ENCODE results near the gene DYNC2H1. TPM values are rescaled to one million over a fixed set of nuclear protein-coding genes. Genes with fewer than 3 reads are reported as not detected.

The DYNC2H1 gene, protein sequence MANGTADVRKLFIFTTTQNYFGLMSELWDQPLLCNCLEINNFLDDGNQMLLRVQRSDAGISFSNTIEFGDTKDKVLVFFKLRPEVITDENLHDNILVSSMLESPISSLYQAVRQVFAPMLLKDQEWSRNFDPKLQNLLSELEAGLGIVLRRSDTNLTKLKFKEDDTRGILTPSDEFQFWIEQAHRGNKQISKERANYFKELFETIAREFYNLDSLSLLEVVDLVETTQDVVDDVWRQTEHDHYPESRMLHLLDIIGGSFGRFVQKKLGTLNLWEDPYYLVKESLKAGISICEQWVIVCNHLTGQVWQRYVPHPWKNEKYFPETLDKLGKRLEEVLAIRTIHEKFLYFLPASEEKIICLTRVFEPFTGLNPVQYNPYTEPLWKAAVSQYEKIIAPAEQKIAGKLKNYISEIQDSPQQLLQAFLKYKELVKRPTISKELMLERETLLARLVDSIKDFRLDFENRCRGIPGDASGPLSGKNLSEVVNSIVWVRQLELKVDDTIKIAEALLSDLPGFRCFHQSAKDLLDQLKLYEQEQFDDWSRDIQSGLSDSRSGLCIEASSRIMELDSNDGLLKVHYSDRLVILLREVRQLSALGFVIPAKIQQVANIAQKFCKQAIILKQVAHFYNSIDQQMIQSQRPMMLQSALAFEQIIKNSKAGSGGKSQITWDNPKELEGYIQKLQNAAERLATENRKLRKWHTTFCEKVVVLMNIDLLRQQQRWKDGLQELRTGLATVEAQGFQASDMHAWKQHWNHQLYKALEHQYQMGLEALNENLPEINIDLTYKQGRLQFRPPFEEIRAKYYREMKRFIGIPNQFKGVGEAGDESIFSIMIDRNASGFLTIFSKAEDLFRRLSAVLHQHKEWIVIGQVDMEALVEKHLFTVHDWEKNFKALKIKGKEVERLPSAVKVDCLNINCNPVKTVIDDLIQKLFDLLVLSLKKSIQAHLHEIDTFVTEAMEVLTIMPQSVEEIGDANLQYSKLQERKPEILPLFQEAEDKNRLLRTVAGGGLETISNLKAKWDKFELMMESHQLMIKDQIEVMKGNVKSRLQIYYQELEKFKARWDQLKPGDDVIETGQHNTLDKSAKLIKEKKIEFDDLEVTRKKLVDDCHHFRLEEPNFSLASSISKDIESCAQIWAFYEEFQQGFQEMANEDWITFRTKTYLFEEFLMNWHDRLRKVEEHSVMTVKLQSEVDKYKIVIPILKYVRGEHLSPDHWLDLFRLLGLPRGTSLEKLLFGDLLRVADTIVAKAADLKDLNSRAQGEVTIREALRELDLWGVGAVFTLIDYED (N-terminal part only)
- 3.7 TPM for polyA plus RNA-seq (2013)

DNA sequence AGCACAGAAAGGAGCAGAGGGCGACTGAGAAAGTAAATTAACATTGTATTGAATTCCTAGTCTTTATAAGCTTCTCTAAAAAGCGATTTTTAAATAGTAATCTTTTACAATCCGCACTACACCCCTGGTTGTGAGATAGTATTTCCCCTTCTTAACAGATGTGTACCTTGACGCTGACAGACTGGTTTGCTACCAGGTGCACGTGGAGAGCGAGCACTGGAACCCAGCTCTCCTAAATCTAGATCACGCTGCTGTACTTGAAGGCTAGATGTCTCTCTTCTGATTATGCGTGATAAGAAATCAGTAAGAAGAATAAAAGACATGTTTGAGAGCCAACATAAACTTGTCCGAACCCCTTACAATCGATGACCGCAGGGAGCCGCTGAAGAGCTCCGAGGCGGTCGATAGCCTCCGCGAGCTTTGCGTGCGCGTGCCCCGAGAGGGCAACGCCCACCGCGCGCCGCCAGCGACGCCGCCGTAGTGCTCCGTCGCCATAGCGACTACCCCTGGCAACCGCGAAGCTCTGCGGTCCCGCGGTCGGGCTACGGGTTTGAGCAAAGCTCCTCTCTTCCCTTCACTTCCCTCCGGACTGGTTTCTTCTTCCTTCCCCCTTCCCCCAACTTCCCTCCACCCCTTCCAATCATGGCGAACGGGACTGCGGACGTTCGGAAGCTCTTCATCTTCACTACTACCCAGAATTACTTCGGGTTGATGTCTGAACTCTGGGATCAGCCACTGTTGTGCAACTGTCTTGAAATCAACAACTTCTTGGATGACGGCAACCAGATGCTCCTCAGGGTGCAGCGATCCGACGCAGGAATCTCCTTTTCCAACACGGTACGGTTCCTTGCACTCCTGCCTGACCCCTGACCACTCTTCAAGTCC is at the start of gene DYNC2H1:
Gene DYNC2H1 (plus strand): TSS at position 494 of the 885 bp plus-strand sequence. CDS start 149 bp downstream, at position 643.
- H3K36me3 ChIP-seq (ENCODE audit: control insufficient read depth in 4 of 4, insufficient read depth in 4 of 4, low read length in 3 of 4) = no peaks in the 10 kb centered on the region
- H3K9me3 ChIP-seq (ENCODE audit: control extremely low read depth in 1 of 5, control insufficient read depth in 4 of 5, insufficient read depth in 2 of 5, low read depth in 1 of 5, low read length in 4 of 5) = no peaks in the 10 kb centered on the region
- POLR2A ChIA-PET = interaction anchor here (1.6 kb wide), 1 partner anchor 18 kb away, joined by 4 read pairs; the partner anchor contains the start of gene DCUN1D5
- peak; percentile 91 to 95 (median 94) for DNase-seq
- WGBS (ENCODE audit: insufficient coverage) = 0% methylated on average over 45 of the region's 53 CpGs
- peaks cover 0 to 5% (median 2%) of the 10 kb centered on the region in 5 experiments for H3K27me3 ChIP-seq (replicated peaks in 2 of 5; ENCODE audit: control insufficient read depth in 4 of 5, insufficient read depth in 5 of 5, low read length in 4 of 5)
- H3K4me3 ChIP-seq (ENCODE audit: control insufficient read depth in 1 of 7, extremely low read depth in 1 of 7, insufficient read depth in 4 of 7, low read depth in 2 of 7, low read length in 6 of 7) = peak within 1 kb of the TSS; percentile 38 to 94 (median 81)
- peak within 1 kb of the TSS in 1 of 2 experiments; percentile 64 for H3K27ac ChIP-seq (ENCODE audit: insufficient read depth in 1 of 2, low read depth in 1 of 2, low read length in 2 of 2, poor library complexity in 1 of 2, severe bottlenecking in 2 of 2)
- CTCF ChIA-PET = interaction anchor here (0.8 to 2.1 kb wide), 10 partner anchors 9 to 492 kb away, joined by 3 to 15 read pairs (median 4); partner anchors contain the start of gene DCUN1D5
- peaks cover 6 to 16% (median 10%) of the 10 kb centered on the region in 4 experiments for H3K4me1 ChIP-seq (ENCODE audit: control extremely low read depth in 1 of 4, control insufficient read depth in 4 of 4, insufficient read depth in 4 of 4, low read length in 3 of 4)

DNA sequence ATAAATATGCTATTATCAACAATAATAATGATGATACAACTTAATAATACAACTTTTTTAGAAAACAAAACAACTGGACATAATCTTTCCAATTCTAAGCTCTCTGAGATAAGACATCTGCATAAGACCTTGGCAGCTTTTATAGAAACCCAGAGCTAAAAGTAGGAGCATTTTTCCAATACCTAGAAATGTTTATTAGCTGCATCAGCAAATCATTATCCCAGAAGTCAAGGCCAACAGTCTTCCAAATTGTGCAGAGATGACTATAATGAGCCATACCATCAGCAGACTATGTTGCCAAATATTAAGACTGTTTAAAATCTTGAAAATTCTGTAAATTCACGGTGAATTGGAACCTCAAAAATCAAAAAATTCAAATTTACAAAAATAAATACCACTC is 47.6 kb upstream of the DYNC2H1 start:
- H3K27ac ChIP-seq (ENCODE audit: insufficient read depth in 1 of 2, low read depth in 1 of 2, low read length in 2 of 2, poor library complexity in 1 of 2, severe bottlenecking in 2 of 2) = no peak overlapping the region
- no peak for DNase-seq
- no peaks in the 10 kb centered on the region for H3K27me3 ChIP-seq (replicated peaks in 2 of 5; ENCODE audit: control insufficient read depth in 4 of 5, insufficient read depth in 5 of 5, low read length in 4 of 5)
- peaks cover 0 to 5% (median 0%) of the 10 kb centered on the region in 4 experiments for H3K4me1 ChIP-seq (ENCODE audit: control extremely low read depth in 1 of 4, control insufficient read depth in 4 of 4, insufficient read depth in 4 of 4, low read length in 3 of 4)
- H3K9me3 ChIP-seq (ENCODE audit: control extremely low read depth in 1 of 5, control insufficient read depth in 4 of 5, insufficient read depth in 2 of 5, low read depth in 1 of 5, low read length in 4 of 5) = no peaks in the 10 kb centered on the region
- WGBS (ENCODE audit: insufficient coverage) = no CpG with 5 or more reads among the region's 1 CpG
- ChIA-PET POLR2A (no interaction called here), CTCF (no interaction called here)
- H3K36me3 ChIP-seq (ENCODE audit: control insufficient read depth in 4 of 4, insufficient read depth in 4 of 4, low read length in 3 of 4) = peaks cover 16 to 56% (median 25%) of the 10 kb centered on the region in 4 experiments
- no peak overlapping the region for H3K4me3 ChIP-seq (ENCODE audit: control insufficient read depth in 1 of 7, extremely low read depth in 1 of 7, insufficient read depth in 4 of 7, low read depth in 2 of 7, low read length in 6 of 7)

GRCh38 chr11:103067118-103067517 is 42.1 kb upstream of the DYNC2H1 start:
- H3K4me1 ChIP-seq (ENCODE audit: control extremely low read depth in 1 of 4, control insufficient read depth in 4 of 4, insufficient read depth in 4 of 4, low read length in 3 of 4) = peaks cover 0 to 5% (median 1%) of the 10 kb centered on the region in 4 experiments
- no peak overlapping the region for H3K27ac ChIP-seq (ENCODE audit: insufficient read depth in 1 of 2, low read depth in 1 of 2, low read length in 2 of 2, poor library complexity in 1 of 2, severe bottlenecking in 2 of 2)
- no peak for DNase-seq
- ChIA-PET CTCF (interaction anchor here (1.4 kb wide), 1 partner anchor 9 kb away, joined by 5 read pairs; no protein-coding TSS in a partner anchor), POLR2A (no interaction called here)
- H3K4me3 ChIP-seq (ENCODE audit: control insufficient read depth in 1 of 7, extremely low read depth in 1 of 7, insufficient read depth in 4 of 7, low read depth in 2 of 7, low read length in 6 of 7) = no peak overlapping the region
- H3K9me3 ChIP-seq (ENCODE audit: control extremely low read depth in 1 of 5, control insufficient read depth in 4 of 5, insufficient read depth in 2 of 5, low read depth in 1 of 5, low read length in 4 of 5) = peaks cover 0 to 3% (median 0%) of the 10 kb centered on the region in 5 experiments
- H3K27me3 ChIP-seq (replicated peaks in 2 of 5; ENCODE audit: control insufficient read depth in 4 of 5, insufficient read depth in 5 of 5, low read length in 4 of 5) = no peaks in the 10 kb centered on the region
- WGBS (ENCODE audit: insufficient coverage) = no CpG with 5 or more reads among the region's 1 CpG
- peaks cover 13 to 46% (median 22%) of the 10 kb centered on the region in 4 experiments for H3K36me3 ChIP-seq (ENCODE audit: control insufficient read depth in 4 of 4, insufficient read depth in 4 of 4, low read length in 3 of 4)

DNA sequence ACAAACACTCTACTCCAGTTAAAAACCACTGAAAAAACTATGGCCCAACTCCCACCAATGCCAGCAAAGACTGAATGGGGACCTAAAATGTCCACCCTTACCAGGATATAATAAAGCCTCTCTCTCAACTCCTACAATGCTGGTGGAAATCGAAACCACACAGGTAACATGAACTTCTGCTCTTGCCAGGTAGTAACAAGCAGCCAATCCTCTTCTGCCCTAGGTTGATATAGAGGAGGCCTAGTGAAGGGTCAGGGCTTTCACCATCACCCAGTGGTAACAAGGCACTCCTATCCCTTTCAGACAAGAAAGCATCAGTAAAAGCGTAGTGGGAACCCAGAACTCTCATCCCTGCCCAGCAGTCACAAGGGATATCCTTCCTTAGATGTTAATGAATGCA is 39.9 kb upstream of the DYNC2H1 start:
- CTCF ChIA-PET = interaction anchor here (0.7 kb wide), 1 partner anchor 17 kb away, joined by 3 read pairs; no protein-coding TSS in a partner anchor
- 91% methylated on average over 1 of the region's 2 CpGs for WGBS (ENCODE audit: insufficient coverage)
- H3K36me3 ChIP-seq (ENCODE audit: control insufficient read depth in 4 of 4, insufficient read depth in 4 of 4, low read length in 3 of 4) = peaks cover 6 to 32% (median 17%) of the 10 kb centered on the region in 4 experiments
- peaks cover 0 to 5% (median 1%) of the 10 kb centered on the region in 4 experiments for H3K4me1 ChIP-seq (ENCODE audit: control extremely low read depth in 1 of 4, control insufficient read depth in 4 of 4, insufficient read depth in 4 of 4, low read length in 3 of 4)
- POLR2A ChIA-PET = no interaction called here
- H3K27ac ChIP-seq (ENCODE audit: insufficient read depth in 1 of 2, low read depth in 1 of 2, low read length in 2 of 2, poor library complexity in 1 of 2, severe bottlenecking in 2 of 2) = no peak overlapping the region
- peaks cover 0 to 3% (median 0%) of the 10 kb centered on the region in 5 experiments for H3K9me3 ChIP-seq (ENCODE audit: control extremely low read depth in 1 of 5, control insufficient read depth in 4 of 5, insufficient read depth in 2 of 5, low read depth in 1 of 5, low read length in 4 of 5)
- DNase-seq = no peak
- H3K27me3 ChIP-seq (replicated peaks in 2 of 5; ENCODE audit: control insufficient read depth in 4 of 5, insufficient read depth in 5 of 5, low read length in 4 of 5) = no peaks in the 10 kb centered on the region
- H3K4me3 ChIP-seq (ENCODE audit: control insufficient read depth in 1 of 7, extremely low read depth in 1 of 7, insufficient read depth in 4 of 7, low read depth in 2 of 7, low read length in 6 of 7) = no peak overlapping the region

DNA sequence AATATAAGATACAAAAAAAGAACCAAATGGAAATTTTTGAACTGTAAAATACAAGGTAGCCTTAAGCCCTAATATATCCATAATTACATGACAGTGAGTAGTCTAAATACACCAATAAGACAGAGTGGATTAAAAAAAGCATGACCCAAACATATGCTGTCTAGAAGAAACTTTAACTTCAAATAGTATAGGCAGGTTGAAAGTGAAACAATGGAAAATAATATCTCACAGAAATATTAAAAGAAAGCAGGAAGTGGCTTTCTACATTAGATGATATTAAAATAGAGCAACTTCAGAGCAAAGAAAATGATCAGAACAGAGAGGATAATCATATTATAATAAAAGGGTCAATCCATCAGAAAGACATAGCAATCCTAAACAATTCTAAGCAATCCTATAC is 39.1 kb upstream of the DYNC2H1 start:
- Histone ChIP-seq H3K27ac (ENCODE audit: insufficient read depth in 1 of 2, low read depth in 1 of 2, low read length in 2 of 2, poor library complexity in 1 of 2, severe bottlenecking in 2 of 2) (no peak overlapping the region), H3K4me1 (ENCODE audit: control extremely low read depth in 1 of 4, control insufficient read depth in 4 of 4, insufficient read depth in 4 of 4, low read length in 3 of 4) (peaks cover 0 to 5% (median 1%) of the 10 kb centered on the region in 4 experiments), H3K27me3 (replicated peaks in 2 of 5; ENCODE audit: control insufficient read depth in 4 of 5, insufficient read depth in 5 of 5, low read length in 4 of 5) (no peaks in the 10 kb centered on the region), H3K36me3 (ENCODE audit: control insufficient read depth in 4 of 4, insufficient read depth in 4 of 4, low read length in 3 of 4) (peaks cover 7 to 28% (median 17%) of the 10 kb centered on the region in 4 experiments), H3K9me3 (ENCODE audit: control extremely low read depth in 1 of 5, control insufficient read depth in 4 of 5, insufficient read depth in 2 of 5, low read depth in 1 of 5, low read length in 4 of 5) (peaks cover 0 to 3% (median 0%) of the 10 kb centered on the region in 5 experiments), H3K4me3 (ENCODE audit: control insufficient read depth in 1 of 7, extremely low read depth in 1 of 7, insufficient read depth in 4 of 7, low read depth in 2 of 7, low read length in 6 of 7) (peak overlapping the region in 1 of 7 experiments; percentile 26)
- peak in 1 of 3 donors; percentile 15 for DNase-seq
- CTCF ChIA-PET = no interaction called here
- POLR2A ChIA-PET = no interaction called here

DNA sequence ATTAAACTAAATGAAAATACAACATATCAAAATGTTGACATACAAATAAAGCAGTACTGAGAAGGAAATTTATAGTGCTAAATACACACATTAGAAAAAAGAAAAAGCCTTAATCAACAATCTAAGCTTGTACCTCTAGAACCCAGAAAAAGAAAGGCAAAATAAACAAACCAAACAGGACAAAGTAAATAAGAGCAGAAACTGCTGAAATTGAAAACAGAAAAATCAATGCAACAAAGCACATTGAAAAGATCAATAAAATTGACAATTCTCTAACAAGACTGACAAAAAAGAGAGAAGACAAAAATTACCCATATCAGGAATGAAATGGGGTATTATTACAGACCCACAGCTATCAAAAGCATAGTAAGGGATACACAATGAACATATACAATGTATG is 38.2 kb upstream of the DYNC2H1 start:
- H3K27ac ChIP-seq (ENCODE audit: insufficient read depth in 1 of 2, low read depth in 1 of 2, low read length in 2 of 2, poor library complexity in 1 of 2, severe bottlenecking in 2 of 2) = no peak overlapping the region
- CTCF ChIA-PET = no interaction called here

More for the DNA sequence above, 38.2 kb upstream of the DYNC2H1 start:
- Histone ChIP-seq H3K27me3 (replicated peaks in 2 of 5; ENCODE audit: control insufficient read depth in 4 of 5, insufficient read depth in 5 of 5, low read length in 4 of 5) (no peaks in the 10 kb centered on the region), H3K4me3 (ENCODE audit: control insufficient read depth in 1 of 7, extremely low read depth in 1 of 7, insufficient read depth in 4 of 7, low read depth in 2 of 7, low read length in 6 of 7) (no peak overlapping the region), H3K36me3 (ENCODE audit: control insufficient read depth in 4 of 4, insufficient read depth in 4 of 4, low read length in 3 of 4) (peaks cover 7 to 26% (median 14%) of the 10 kb centered on the region in 4 experiments), H3K4me1 (ENCODE audit: control extremely low read depth in 1 of 4, control insufficient read depth in 4 of 4, insufficient read depth in 4 of 4, low read length in 3 of 4) (peaks cover 0 to 5% (median 1%) of the 10 kb centered on the region in 4 experiments), H3K9me3 (ENCODE audit: control extremely low read depth in 1 of 5, control insufficient read depth in 4 of 5, insufficient read depth in 2 of 5, low read depth in 1 of 5, low read length in 4 of 5) (peaks cover 0 to 3% (median 0%) of the 10 kb centered on the region in 5 experiments)
- POLR2A ChIA-PET = no interaction called here
- DNase-seq = no peak

All from common myeloid progenitor, CD34-positive (primary cell).